Central memory CD8-positive, alpha-beta T cell (primary cell): ENCODE data around the gene PRAMEF11.
"Not testable (repeated sequence)": the region's sequence is repeated elsewhere in the genome, so short reads cannot be mapped to it uniquely, and the experiment has no call there.

Experiments
- ATAC-seq: fragments of 150-1000 bp; cut with Tn5 transposase; replicated peaks from 2 replicates; pipeline ENCODE4 v1.10.0; 2022; ENCODE audit warnings: mild to moderate bottlenecking, moderate FRiP score, moderate number of reproducible peaks; ENCODE audit not compliant: poor library complexity, severe bottlenecking; ENCODE audit errors: extremely low read depth
- DNase-seq, 2 donors: peaks; one replicate each; pipeline ENCODE4 v3.0.0; 2021; ENCODE audit warnings: low spot score in 2 of 2
- H3K27ac Mint-ChIP-seq: one replicate; pipeline ENCODE4 v1.8.0; 2022; ENCODE audit warnings: low read depth, mild to moderate bottlenecking, moderate library complexity, mixed read lengths
- H3K27me3 Mint-ChIP-seq: one replicate; pipeline ENCODE4 v1.8.0; 2022; ENCODE audit warnings: mixed read lengths
- H3K36me3 Mint-ChIP-seq: one replicate; pipeline ENCODE4 v1.8.0; 2022; ENCODE audit warnings: mild to moderate bottlenecking, moderate library complexity, mixed read lengths; ENCODE audit not compliant: insufficient read depth
- H3K4me1 Mint-ChIP-seq: one replicate; pipeline ENCODE4 v1.8.0; 2022; ENCODE audit warnings: mixed read lengths
- H3K4me3 Mint-ChIP-seq: one replicate; pipeline ENCODE4 v1.8.0; 2022; ENCODE audit warnings: mild to moderate bottlenecking, moderate library complexity, mixed read lengths
- H3K9me3 Mint-ChIP-seq: one replicate; pipeline ENCODE4 v1.8.0; 2022; ENCODE audit warnings: mixed read lengths

Gene PRAMEF11

GRCh38 chr1:12791097-12791496 is 40.1 kb downstream of the PRAMEF11 start, which contains the start of gene PRAMEF1:
PRAMEF1 (plus strand) TSS chr1:12791397; CDS start chr1:12793228, 1,831 bp downstream.
- not testable (repeated sequence) for H3K4me1 Mint-ChIP-seq, H3K4me3 Mint-ChIP-seq, ATAC-seq, H3K36me3 Mint-ChIP-seq, H3K27ac Mint-ChIP-seq, H3K9me3 Mint-ChIP-seq, DNase-seq
- peaks cover 10% of the 10 kb centered on the region for H3K27me3 Mint-ChIP-seq

GRCh38 chr1:12784729-12785128 is 46.5 kb downstream of the PRAMEF11 start:
- not testable (repeated sequence) for H3K4me1 Mint-ChIP-seq, ATAC-seq, H3K27me3 Mint-ChIP-seq, H3K27ac Mint-ChIP-seq, DNase-seq, H3K36me3 Mint-ChIP-seq, H3K4me3 Mint-ChIP-seq
- peaks cover 17% of the 10 kb centered on the region for H3K9me3 Mint-ChIP-seq

- not testable (repeated sequence) for H3K27ac Mint-ChIP-seq, DNase-seq, H3K4me1 Mint-ChIP-seq, H3K4me3 Mint-ChIP-seq, H3K36me3 Mint-ChIP-seq, ATAC-seq
- H3K27me3 Mint-ChIP-seq, result peaks cover 12% of the 10 kb centered on the region
- peaks cover 17% of the 10 kb centered on the region for H3K9me3 Mint-ChIP-seq
Observed at GRCh38 chr1:12783783-12784182, 47.4 kb downstream of the PRAMEF11 start.

GRCh38 chr1:12781488-12781887 is 49.7 kb downstream of the PRAMEF11 start:
- not testable (repeated sequence) for ATAC-seq, H3K4me1 Mint-ChIP-seq, H3K4me3 Mint-ChIP-seq, DNase-seq, H3K36me3 Mint-ChIP-seq, H3K27ac Mint-ChIP-seq
- peaks cover 35% of the 10 kb centered on the region for H3K27me3 Mint-ChIP-seq
- H3K9me3 Mint-ChIP-seq, result peaks cover 17% of the 10 kb centered on the region

- H3K36me3 Mint-ChIP-seq, result no peaks in the 10 kb centered on the region
- no peaks in the 10 kb centered on the region for H3K4me1 Mint-ChIP-seq
- H3K27ac Mint-ChIP-seq, result no peak overlapping the region
- DNase-seq, result no peak
- no peak for ATAC-seq
- no peak overlapping the region for H3K4me3 Mint-ChIP-seq
- H3K9me3 Mint-ChIP-seq, result peaks cover 6% of the 10 kb centered on the region
- H3K27me3 Mint-ChIP-seq, result peaks cover 57% of the 10 kb centered on the region
Observed at GRCh38 chr1:12778907-12779306, 52.3 kb downstream of the PRAMEF11 start.

GRCh38 chr1:12778061-12778460 is 53.1 kb downstream of the PRAMEF11 start:
- Mint-ChIP-seq H3K27me3 (peaks cover 65% of the 10 kb centered on the region), H3K27ac (no peak overlapping the region), H3K9me3 (no peaks in the 10 kb centered on the region), H3K36me3 (no peaks in the 10 kb centered on the region), H3K4me1 (no peaks in the 10 kb centered on the region), H3K4me3 (no peak overlapping the region)
- DNase-seq (no peak), ATAC-seq (no peak)

- Mint-ChIP-seq H3K36me3 (no peaks in the 10 kb centered on the region), H3K27me3 (peaks cover 76% of the 10 kb centered on the region), H3K4me1 (no peaks in the 10 kb centered on the region), H3K9me3 (no peaks in the 10 kb centered on the region), H3K27ac (no peak overlapping the region), H3K4me3 (no peak overlapping the region)
- ATAC-seq, result no peak
- DNase-seq, result no peak
Observed at GRCh38 chr1:12776801-12777557, 54.2 kb downstream of the PRAMEF11 start.

GRCh38 chr1:12775443-12775842 is 55.8 kb downstream of the PRAMEF11 start:
- H3K27me3 Mint-ChIP-seq, result peaks cover 91% of the 10 kb centered on the region
- no peak for ATAC-seq
- DNase-seq, result no peak
- H3K27ac Mint-ChIP-seq, result no peak overlapping the region
- no peaks in the 10 kb centered on the region for H3K36me3 Mint-ChIP-seq
- no peaks in the 10 kb centered on the region for H3K9me3 Mint-ChIP-seq
- H3K4me3 Mint-ChIP-seq, result no peak overlapping the region
- H3K4me1 Mint-ChIP-seq, result no peaks in the 10 kb centered on the region

- H3K27ac Mint-ChIP-seq, result no peak overlapping the region
- no peak for ATAC-seq
- no peaks in the 10 kb centered on the region for H3K36me3 Mint-ChIP-seq
- no peaks in the 10 kb centered on the region for H3K4me1 Mint-ChIP-seq
- H3K4me3 Mint-ChIP-seq, result no peak overlapping the region
- no peaks in the 10 kb centered on the region for H3K9me3 Mint-ChIP-seq
- no peak for DNase-seq
- H3K27me3 Mint-ChIP-seq, result peaks cover 96% of the 10 kb centered on the region
Observed at GRCh38 chr1:12774801-12775345, 56.3 kb downstream of the PRAMEF11 start.
